HTERT RPE-1 (cell line): ENCODE measurements around the gene GRIN3A.
"Not testable (repeated sequence)": the region's sequence is repeated elsewhere in the genome, so short reads cannot be mapped to it uniquely, and the experiment has no call there.

Source experiments
- in situ Hi-C: fragments of 300-500 bp; cut with MboI; formaldehyde crosslinking; loops from 4 replicates; pipeline ENCODE4 v1.14.3; 2020; ENCODE audit warnings: low sequenced_read_pairs

Gene GRIN3A

GRCh38 chr9:101738566-101739183 lies at the start of gene GRIN3A:
TSS of gene GRIN3A (minus strand) at chr9:101738647. CDS start at chr9:101737979, 668 bp downstream.
- in situ Hi-C loops, result no loop called here

- in situ Hi-C loops, result no loop called here
These were observed 49.4 kb upstream of the GRIN3A start for GRCh38 chr9:101787891-101788290.

GRCh38 chr9:101778332-101778731 lies 39.9 kb upstream of the GRIN3A start:
- in situ Hi-C loops, result no loop called here

DNA sequence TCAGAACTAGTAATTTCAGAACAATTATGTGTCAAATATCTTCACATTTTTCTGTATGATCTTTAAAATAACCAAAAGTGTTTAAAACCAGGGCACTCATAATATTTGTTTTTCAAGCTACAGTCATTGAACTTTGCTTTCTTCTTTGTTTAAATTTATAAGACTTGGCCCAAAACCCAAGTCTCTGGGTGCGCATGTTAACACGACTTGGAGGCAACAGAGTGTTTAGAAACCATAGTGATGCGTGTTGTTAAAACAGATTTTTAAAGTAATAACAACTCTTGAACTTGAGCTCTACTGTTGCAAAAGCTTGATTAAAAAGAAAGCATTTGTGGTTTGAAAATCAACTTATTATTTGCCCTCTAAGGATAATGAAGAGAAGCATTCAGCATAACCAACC lies 26.0 kb upstream of the GRIN3A start:
- in situ Hi-C loops, result no loop called here

DNA sequence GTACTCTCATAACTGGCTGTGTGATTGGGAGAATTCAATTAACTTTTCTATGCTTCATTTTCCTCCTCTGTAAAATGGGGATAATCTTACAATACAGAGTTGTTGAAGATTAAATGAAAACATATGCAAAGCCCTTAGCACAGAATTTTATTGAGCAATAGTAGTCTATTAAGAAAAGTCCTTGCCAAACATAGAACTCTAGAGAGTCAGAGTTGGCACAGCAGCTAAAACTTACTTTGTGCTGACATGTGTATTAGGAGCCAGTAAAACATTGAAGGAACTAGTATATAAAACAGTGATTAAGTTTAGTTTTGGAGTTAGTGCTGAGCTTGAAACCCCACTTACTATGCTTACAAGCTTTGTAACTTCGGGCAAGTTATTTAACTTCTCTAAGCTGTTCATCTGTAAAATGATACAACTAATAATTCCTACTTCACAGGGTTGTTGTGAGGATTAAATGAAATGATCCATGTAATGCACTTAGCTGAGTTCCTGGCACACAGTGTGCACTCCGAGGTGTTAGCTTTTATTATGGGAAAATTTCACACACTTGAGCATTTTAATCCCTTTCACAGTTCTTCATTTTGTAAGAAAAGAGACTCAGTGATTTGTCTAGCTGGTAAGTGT lies 20.0 kb upstream of the GRIN3A start:
- in situ Hi-C loops, result no loop called here

DNA sequence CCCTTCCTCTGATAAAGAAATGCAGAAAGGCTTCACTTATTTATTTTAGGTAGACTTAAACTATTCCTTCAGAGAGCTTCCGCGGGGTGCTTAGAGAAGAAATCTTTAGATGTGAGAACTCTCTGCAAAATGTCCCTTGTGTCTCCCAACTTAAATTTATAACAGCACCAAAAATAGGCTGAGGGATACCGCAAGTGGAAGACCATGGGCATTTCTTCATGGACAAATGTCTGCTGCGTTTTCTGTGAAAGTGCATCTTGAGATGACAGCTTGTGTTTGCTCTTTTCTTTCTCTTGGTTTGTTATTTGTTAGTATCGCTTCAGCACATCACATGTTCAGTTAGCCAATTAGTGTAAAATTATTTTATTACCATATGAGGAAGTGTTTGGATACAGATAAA lies 15.3 kb upstream of the GRIN3A start:
- in situ Hi-C loops, result no loop called here

DNA sequence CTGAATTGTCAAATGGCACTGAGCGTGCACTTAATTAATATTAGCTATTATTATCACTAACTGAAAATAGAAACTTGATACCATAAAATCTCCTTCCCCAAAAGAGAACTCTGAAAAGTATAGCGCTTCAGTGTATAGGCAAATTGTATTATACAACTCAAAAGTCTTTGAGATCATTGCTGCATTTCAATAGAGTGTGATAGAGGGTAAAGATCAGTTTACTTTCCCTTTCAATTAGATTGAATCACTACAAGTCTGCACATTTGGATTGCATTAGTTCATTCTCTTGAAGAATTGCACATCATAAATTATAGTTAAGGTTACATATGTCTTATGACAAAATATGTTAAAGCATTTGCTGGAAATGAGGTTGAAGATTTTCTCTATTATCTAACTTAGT lies 13.4 kb upstream of the GRIN3A start:
- in situ Hi-C loops, result no loop called here

DNA sequence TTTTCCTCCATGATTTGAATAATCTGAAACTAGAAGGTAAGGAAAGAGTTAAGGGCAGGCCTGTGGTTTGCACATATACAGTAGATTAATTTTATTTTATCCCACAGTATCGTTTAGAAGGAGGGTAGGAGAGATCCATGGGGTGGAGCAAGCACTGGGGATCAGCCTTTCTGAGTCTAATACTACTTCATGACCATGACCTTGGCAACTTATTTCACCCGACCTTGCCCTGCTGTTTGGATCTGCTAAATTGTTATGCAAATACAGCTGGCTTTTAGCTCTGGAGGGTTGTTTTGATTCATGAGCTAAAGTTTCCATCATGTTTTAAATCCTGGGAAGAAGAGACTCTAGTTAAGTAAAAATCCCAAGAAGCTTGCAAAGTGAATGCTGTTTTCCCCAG lies 864 bp upstream of the GRIN3A start:
- in situ Hi-C loops, result no loop called here

GRCh38 chr9:101737705-101738565 lies 512 bp downstream of the GRIN3A start:
- in situ Hi-C loops, result no loop called here

GRCh38 chr9:101737165-101737704 lies 1.2 kb downstream of the GRIN3A start:
- in situ Hi-C loops, result no loop called here

GRCh38 chr9:101736717-101737116 lies 1.7 kb downstream of the GRIN3A start:
- in situ Hi-C loops, result no loop called here

DNA sequence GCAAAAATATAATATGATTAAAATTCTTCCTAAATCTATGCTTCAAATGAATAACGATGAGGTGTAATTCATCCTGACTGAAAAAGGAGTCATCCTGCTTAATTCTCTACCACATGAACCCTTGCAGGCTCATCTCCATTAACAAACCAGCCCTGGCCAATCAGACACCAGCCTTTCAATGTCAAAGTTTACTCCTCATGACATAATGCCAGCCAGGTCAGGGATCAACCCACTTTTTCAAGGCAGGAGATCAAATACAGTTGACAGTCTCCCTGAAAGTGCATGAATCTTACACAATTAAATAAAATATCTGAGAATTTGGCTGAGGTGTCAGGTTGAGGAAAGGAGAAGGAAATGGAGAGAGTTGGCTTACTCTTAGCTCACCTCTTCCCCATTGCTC lies 7.0 kb downstream of the GRIN3A start:
- in situ Hi-C loops, result no loop called here

DNA sequence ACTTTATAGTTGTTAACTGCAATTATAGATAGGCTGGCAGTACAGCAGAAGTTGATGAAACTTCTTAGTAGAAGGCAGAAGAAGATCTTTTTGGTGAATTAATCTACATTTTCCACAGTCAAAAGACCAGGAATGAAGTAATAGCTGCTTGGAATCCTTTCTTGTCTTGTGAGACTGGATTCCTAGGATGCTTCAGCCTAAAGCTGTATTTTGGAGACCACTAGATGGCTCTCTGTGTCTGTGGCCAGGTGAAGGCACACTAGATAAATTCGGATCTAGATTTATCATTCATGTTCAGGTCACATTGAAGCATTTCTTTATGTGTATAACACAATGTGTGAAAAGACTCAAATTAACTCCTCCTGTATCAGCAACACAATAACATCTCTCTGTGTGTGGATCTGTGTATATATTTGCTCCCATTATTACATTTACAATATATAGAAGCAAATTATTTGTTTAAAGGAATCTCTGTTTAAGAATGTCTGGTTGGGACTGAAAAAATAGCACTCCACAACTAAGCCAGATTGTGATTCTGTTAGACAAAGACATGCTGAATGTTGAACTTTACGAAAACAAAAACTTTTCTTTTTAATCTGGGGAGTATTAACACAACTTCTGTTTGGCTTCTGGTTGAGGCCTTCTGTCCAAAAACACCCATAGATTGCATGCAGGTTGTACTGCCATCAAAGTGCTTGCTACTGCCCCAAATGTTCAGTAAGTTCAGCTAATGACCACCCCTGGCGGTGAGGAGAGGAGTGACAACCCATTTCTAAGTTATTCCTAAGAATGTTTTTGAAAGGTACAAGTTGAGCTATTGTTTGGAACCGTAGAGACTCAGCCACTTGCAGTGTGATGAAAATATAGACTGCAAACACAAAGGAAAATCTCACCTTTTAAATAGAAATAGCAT lies 10.6 kb downstream of the GRIN3A start:
- in situ Hi-C loops, result no loop called here

- in situ Hi-C loops, result not testable (repeated sequence)
These were observed 14.2 kb downstream of the GRIN3A start for GRCh38 chr9:101724271-101724670.

DNA sequence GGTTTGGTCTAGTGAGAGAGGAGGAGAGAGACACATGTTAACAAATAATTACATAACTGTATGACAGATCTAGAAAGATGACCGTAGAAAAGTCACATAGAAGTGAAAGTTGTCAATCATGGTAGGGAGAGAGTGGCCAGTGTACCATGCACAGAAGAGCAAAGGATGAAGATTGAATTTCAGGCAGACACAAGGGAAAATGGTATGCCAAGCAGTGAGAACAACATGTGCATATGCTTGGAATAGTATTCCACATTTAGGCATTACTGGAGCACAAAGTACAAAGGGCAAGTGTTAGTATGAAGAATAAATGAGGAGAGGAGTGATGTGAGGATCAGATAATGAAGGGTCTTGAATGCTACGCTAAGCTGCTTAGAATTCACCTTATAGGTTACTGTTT lies 20.3 kb downstream of the GRIN3A start:
- in situ Hi-C loops, result no loop called here

DNA sequence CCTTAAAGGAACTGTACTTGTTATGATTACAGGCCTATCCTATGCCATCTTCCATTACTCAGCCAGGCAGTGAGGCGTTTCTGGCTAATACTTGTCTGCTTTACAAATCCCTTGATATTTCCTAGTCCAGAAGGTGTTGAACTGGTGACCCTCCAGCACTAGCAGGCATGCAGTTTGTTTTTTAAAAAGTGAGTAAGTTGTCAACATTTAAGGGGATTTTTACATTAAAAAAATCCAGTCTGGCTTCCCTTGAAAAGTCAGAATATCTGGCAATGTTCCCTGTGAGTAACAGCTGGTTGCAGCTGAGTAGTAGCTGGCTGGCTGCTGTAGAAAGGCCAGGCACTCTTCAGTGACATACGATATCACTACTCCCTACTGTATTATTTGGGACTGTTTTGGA lies 21.8 kb downstream of the GRIN3A start:
- in situ Hi-C loops, result no loop called here

DNA sequence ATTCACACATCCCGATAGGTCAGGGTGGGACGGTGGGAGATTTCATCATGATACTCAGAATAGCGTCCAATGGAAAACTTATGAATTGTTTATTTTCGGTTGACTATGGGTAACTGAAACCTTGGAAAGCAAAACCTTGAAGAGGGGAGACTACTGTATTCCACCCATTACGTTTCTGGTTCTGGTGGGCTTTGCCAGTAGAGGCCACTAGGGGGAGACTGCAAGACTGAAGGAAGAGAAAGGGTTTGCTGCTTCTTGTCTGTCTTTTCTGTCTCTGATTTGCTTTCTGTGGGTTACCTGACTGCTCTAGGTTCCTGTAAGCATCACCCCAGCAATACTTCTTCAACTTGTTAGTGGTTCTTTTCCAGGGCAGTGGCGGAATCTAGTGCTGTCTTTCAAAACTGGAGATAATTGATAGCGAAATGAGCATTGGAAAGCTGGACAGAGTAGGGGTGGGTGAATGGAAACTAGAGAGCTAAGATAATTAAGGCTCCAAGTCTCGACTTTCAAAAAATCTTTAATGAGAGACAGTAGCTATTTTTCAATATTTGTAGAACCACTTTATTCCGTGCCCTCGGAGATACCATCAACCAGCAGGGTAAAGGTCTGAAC lies 27.0 kb downstream of the GRIN3A start:
- in situ Hi-C loops, result no loop called here

DNA sequence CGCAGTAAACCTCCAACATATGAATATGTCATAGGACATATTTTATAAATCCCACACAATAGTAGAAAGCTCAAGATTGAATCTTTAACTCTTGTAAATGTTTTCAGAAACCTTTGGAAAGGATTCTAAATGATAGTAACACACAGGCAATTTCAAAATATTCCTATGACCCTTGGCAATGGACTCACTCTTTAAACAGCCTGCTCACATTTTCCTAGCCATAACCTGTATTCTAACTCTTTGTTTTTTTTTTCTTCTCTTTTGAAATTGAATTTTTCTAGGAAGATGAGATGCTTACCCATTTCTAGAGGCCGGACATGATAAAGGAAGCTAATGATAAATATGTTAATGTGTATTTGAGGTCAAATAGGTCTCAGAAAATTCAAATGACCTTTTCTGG lies 29.6 kb downstream of the GRIN3A start:
- in situ Hi-C loops, result no loop called here

- in situ Hi-C loops, result no loop called here
These were observed 30.7 kb downstream of the GRIN3A start for GRCh38 chr9:101707721-101708120.

DNA sequence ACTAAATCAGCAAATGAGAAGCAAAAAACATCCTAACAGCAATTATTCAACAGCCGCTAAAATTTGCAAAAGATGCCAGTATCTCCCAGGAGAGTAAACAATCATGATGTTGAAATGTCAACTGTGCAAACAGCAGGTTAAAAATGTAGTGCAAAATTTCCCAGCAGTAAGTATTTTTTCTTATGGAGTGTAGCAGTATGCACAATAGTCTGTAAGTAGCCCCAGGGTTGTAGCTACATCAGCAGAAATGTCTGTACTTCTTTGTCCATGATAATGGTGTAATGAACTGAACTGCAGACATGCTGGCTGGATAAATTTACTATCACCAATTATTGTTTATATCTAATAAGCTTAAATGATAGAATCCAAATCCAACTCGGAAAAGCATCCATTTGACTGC lies 31.4 kb downstream of the GRIN3A start:
- in situ Hi-C loops, result no loop called here
